Activated CD4-positive, alpha-beta T cell treated with anti-CD3 and anti-CD28 coated beads for 48 hours (primary cell): ENCODE results near the gene ART1.
"Not testable (repeated sequence)": the region's sequence is repeated elsewhere in the genome, so short reads cannot be mapped to it uniquely, and the experiment has no call there.

Experiments used
- DNase-seq: peaks from one replicate; pipeline ENCODE4 v3.0.0-alpha.2; 2020

ART1 gene

DNA sequence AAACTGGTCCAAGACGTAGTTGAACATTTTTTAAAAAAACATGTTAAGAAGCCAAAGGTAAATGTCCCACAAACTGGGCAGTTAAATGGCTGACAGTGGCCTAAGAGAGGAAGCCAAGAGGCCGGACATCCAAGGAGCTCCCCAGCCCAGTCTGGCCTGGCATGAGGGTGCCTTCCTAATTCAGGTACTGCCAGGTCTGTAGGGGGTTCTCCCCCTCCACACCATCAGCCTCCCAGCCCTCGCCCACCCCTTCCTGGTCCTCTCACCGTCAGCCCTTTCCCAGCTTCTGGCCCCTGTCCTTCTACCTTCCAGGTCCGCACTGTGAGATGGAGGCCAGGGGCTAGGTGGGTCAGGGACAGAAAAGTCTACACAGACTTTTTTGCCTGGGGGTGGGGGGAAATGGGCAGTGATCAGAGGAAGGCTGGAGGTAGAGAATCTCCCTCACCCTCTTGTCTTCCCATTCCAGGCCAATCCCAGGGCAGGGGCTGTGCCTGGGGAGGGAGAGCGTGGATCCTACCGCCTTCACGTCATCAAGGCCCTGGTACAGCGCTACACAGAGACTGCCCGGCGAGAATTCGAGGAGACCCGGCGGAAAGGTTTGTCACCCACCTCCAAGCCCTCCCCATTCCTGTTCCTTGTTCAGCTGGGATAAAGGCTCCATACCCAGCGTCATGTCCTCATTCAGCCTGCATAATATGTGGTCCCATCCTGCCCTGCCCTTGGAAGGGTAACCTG, 9.1 kb upstream of the ART1 start:
- no peak for DNase-seq

DNA sequence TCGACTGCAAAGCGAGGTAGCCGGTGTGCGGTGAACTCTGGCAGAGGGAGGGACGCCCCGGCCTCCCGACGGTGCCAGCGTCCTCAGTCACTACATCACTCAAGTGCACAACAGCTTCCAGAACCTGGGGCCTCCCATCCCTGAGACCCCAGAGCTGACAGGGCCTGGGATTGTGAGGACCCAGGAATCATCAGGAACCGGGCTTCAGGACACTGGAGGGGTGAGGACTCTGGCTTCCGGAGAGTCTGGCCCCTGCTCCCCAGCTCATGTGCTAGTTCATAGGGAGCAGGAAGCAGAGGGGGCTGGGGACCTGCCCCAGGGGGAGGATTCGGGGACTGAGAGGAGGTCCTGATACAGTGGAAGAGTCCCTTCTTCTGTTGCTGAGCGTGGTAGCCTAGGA, 7.7 kb upstream of the ART1 start:
- no peak for DNase-seq

DNA sequence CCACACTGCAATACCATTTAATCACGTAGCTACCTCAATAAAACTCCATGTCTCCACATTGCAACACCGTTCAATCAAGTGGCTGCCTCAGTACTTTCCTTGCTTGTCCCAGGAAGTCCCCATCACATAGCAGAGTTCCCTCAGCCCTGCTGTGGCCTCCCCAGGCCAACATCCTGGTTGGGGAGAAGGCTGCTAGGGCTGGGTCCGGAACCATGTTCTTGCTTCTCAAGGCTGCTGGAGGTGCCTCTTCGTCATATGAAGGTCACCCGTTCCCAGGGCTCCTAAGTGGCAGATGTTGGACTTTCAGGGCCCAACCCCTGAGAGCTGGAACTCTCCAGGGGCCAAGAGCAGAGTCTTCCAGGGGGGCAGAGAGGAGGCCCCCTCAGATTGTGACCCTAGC, 6.4 kb upstream of the ART1 start:
- DNase-seq, result no peak

DNA sequence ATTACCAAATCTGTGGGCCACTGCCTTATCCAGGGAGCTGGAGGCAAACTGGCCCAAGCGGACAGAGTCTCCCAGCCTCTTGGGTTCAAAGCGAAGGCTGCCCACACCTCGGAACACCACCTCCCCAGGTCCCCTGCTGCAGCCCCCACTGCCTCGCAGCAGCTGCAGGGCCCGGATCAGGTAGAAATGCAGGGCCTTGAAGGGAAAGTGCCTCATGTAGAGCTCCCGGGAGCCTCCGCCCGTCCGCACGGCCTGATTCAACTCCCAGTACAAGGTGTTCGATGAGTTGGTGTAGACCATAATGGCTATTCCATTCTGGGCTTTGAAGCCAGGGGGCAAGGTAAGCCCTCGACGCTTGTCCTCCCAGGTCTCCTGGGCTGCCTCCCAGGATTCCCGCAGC, 5.1 kb upstream of the ART1 start:
- DNase-seq, result no peak

DNA sequence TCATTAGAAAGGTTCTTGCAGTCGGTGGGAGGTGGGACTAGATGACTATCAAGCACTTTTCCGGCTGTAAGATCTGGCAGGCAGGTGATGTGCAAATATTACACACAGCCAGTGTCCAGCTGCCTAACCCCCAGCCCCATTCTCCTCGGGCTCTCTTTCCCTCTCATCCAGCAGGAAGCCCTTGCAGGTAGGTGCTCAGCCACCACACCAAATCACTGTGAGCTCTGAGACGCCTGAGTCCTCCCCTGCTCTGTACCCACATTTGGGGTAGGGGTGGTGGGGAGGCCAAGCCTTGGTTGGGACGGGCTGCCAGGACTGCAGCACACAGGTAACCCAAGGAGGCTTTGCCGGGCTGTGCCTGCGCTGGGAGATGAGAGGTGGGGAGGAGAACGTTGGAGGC, 3.7 kb upstream of the ART1 start:
- no peak for DNase-seq

DNA sequence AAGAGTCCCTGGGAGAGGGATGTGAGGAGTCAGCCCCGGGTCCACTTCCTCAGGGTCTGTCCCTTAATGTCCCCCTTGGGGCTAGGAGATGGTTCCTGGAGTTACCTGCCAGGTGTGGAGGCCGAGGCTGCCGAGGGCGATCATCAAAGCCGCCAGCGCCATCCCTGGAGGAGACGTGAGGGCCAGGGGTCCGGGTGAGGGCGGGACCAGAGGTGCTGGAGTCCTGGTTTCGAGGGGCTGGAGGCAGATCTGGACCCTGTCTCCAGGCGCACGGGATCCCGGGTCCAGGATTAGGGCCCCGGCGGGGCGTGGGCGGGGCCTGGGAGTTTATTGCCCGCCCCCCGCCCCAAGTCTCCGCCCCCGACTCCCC, 3.2 kb upstream of the ART1 start, which contains the start of gene ART5:
Gene ART5 (minus strand): TSS at position 292 of the 370 bp plus-strand sequence. CDS start 130 bp downstream, at position 162.
- DNase-seq, result no peak

DNA sequence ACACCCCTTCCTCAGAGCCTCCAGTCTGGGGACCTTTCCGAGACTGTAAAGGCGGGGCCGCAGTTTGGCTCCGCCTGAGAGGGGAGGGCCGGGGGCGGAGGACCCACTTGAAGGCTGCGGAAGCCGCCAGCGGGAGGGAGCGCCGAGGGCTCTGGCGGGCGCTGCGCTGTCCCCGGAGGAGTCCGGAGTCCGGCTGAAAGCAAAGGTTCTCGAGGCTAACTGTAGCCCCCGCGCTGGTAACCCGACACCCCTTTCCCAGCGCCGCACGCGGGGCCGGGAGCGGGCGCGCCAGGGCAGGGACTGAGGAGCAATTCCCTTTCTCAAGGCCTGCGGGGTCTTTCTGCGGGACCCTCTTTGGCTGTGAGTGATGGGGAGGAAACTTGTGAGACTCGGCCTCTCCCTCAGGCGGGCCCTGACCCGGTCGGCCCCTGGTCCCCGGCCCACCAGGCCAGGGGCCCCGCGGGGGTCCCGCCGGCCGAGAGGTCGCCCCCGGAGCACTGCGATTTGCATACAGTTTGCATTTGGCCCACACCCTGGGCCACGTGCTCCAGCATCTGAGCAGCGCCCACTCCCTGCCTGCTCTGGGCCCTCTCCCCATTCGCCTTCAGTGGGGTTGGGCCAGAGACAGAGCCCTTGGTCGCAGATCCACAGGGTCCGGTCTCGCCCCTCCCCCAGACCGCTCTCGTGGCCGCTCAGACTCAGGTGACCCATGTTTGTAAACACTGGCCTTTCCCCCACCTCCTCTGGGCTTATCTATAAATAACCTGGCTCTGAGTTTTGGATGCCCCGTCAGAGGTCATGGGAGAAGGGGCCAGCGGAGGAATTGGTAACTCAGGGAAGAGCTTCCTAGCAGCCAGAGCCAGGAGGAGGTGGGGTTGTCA, 2.6 kb upstream of the ART1 start:
- peak; percentile 60 for DNase-seq

DNA sequence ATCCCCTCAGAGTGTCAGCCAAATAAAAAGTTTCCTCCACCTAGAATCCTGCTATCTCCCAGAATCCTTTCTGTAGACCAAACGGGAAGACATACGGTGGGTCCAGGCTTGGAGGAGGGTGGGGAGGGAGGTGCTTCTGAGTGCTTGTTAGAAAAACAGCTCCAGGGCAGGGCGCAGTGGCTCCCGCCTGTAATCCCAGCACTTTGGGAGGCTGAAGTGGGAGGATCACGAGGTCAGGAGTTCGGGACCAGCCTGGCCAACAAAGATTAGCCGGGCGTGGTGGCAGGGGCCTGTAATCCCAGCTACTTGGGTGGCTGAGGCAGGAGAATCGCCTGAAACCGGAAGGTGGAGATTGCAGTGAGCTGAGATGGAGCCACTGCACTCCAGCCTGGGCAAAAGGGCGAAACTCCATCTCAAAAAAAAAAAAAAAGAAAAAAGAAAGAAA, 1.8 kb upstream of the ART1 start:
- not testable (repeated sequence) for DNase-seq

DNA sequence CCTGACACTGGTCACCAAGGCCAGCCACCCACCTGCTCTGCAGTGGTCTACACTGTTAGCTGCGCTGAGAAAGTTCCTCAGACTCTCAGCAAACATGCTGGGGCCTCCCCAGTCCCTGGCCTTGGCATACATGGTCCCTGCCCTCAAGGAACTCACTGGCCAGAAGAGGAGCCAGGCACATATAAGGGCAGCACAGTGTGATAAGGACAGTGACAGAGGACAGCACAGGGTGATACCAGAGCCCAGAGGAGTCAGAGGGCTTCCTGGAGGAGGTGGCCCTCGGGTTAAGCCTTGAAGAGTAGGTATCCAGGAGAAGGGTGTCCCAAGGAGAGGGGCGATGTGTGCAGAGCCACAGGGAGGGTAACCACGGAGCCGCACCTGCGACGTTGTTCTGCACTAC, 624 bp downstream of the ART1 start:
- no peak for DNase-seq

DNA sequence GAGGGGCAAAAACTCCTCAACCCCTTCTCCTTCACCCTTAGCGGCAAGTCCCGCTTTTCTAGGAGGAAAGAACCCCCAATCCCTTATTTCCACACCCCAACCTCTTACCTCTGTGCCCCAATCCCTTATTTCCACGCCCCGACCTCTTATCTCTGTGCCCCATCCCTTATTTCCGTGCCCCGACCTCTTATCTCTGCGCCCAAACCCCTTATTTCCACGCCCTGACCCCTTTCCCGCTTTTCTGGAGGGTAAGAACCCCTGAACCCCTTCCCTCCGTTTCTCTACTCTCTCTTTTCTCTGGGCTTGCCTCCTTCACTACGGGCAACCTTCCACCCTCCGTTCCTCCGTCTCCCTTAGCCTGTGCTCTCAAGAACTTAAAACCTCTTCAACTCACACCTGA, 3.9 kb downstream of the ART1 start:
- DNase-seq, result not testable (repeated sequence)

DNA sequence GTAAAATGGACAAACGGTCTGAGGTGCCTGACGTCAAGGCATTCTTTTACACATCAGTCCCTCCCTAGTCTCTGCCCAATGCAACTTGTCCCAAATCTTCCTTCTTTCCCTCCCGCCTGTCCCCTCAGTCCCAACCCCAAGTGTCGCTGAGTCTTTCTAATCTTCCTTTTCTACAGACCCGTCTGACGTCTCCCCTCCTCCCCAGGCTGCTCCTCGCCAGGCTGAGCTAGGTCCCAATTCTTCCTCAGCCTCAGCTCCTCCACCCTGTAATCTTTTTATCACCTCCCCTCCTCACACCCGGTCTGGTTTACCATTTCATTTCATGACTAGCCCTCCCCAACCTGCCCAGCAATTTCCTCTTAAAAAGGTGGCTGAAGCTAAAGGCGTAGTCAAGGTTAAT, 4.4 kb downstream of the ART1 start:
- DNase-seq, result not testable (repeated sequence)

DNA sequence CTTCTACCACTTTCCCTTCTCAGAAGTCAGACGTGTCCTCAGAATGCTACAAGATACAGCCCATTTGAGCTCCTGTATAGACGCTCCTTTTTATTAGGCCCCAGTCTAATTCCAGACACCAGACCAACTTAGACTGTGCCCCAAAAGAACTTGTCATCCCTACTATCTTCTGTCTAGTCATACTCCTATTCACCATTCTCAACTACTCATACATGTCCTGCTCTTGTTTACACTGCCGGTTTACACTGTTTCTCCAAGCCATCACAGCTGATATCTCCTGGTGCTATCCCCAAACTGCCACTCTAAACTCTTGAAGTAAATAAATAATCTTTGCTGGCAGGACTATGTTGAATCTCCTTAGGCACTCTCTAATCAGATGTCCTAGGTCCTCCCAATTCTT, 7.6 kb downstream of the ART1 start:
- not testable (repeated sequence) for DNase-seq

DNA sequence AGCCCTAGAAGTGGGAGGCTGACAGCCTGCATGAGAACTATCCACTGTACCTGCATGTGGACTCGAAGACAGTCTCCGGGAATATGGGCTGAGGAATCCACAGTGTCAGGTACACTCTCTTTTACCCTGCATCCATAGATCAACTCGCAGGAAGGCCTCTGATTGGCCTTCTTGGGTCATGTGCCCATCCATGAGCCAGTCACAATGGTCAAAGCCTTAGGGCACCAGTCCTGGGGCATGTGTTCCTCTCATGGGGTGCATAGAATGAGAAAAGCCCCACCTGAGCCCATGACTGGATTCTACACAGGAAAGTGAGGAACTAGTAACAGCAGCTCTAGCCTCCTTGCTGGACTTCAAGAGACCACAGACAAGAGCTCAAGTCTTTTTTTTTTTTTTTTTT, 10.6 kb downstream of the ART1 start:
- DNase-seq, result no peak

DNA sequence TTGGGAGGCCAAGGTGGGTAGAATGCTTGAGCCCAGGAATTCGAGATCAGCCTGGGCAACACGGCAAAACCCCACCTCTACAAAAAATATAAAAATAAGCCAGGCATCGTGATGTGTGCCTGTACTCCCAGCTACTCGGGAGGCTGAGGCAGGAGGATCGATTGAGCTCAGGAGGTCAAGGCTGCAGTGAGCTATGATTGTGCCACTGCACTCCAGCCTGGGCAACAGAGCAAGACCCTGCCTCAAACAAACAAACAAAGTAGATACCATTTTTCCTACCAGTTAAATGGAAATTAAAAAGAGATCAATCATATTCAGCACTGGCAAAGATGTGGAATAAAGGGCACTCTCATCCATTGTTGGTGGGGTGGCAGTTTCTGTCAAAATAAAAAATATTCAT, 12.4 kb downstream of the ART1 start:
- DNase-seq, result not testable (repeated sequence)

DNA sequence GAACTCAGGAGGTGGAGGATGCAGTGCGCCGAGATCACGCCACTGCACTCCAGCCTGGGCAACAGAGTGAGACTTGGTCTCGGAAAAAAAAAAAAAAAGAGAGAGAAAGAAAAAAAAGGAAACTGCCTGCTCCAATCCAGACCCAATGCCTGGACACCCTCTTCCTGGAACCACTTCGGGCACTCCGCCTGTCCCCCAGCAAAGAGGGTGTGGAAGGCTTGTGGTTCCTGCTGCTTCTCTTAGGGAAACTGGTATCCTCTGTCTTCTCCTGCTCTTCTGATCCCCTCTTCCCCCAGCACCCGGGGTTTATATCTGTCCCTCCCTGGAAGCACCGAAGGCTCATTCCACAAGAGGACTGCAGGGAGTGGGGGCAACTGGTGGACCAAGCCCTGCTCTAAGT, 13.3 kb downstream of the ART1 start:
- no peak for DNase-seq

DNA sequence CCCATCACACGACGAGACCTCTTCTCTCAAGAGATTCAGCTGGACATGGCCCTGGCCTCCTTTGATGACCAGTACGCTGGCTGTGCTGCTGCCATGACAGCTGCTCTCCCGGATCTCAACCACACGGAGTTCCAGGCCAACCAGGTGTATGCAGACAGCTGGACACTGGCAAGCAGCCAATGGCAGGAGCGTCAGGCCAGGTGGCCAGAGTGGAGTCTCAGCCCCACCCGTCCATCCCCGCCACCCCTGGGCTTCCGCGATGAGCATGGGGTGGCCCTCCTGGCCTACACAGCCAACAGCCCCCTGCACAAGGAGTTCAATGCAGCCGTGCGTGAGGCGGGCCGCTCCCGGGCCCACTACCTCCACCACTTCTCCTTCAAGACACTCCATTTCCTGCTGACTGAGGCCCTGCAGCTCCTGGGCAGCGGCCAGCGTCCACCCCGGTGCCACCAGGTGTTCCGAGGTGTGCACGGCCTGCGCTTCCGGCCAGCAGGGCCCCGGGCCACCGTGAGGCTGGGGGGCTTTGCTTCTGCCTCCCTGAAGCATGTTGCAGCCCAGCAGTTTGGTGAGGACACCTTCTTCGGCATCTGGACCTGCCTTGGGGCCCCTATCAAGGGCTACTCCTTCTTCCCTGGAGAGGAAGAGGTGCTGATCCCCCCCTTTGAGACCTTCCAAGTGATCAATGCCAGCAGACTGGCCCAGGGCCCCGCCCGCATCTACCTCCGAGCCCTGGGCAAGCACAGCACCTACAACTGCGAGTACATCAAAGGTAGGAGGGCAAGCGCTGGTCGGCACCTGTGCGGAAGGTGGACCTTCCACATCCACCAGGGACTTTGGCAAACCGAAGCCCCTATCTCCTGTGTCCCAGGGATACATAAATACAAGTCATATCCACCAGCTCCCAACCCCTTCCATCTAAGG, 14.9 kb downstream of the ART1 start:
- no peak for DNase-seq

DNA sequence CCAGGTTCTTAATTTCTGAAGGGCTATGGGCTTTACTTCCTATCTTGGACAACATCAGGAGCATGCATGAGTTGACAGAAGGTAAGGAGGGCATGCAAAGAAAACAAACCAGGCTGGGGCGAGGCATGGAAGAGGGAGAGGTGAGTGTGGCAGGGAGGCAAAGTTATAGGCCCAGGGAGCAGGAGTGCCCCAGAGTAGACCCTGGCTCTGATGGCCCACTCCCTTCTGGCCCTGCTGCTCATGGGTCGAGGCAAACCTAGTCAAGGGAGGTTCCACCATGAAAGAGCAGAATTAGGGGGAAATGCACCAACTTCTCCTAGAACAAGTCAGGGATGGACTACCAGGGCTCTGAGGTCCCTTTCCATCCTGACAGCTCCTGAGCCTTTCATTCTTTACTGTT, 16.0 kb downstream of the ART1 start:
- DNase-seq, result no peak

DNA sequence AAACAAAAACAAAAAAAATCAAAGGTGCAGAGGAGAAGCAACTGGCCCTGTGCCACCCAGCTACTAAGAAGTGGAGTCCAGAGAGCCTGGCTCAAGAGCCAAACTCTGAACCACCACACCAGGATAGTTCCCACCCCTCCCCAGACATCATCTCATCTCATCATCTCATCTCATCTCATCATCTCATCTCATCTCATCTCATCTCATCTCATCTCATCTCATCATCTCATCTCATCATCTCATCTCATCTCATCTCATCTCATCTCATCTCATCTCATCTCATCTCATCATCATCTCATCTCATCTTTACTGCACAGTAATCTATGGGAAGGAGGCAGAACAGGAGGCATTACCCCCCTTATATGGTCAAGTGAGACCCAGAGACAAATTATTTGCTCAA, 17.9 kb downstream of the ART1 start:
- no peak for DNase-seq

DNA sequence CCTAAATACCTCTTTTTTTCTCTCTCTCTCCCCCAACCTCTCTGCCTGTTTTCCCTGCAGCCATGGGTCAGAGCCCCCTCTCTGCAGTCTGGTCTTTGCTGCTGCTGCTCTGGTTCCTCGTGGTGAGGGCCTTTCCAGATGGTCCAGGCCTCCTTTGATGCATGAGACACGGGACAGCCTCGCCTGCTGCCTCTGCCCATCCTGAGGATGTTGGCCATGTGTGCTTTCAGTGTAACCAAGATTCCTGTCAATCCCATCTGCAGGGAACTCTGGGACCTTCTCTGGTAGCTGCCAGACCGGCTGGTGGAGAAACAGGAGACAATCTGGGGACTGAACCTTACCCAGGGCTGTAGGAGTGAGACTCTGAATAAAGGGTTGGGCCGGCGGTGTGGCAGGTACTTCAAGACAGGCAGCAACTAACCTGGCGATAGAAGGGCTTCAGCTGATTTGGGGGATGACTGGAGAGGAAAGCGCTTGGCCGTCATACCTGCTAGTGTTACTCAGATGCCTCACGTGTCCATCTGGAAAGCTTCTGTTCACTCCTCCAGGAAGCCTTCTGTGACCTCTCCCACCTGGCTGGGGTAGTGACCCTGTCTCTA, 19.2 kb downstream of the ART1 start:
- DNase-seq, result no peak

DNA sequence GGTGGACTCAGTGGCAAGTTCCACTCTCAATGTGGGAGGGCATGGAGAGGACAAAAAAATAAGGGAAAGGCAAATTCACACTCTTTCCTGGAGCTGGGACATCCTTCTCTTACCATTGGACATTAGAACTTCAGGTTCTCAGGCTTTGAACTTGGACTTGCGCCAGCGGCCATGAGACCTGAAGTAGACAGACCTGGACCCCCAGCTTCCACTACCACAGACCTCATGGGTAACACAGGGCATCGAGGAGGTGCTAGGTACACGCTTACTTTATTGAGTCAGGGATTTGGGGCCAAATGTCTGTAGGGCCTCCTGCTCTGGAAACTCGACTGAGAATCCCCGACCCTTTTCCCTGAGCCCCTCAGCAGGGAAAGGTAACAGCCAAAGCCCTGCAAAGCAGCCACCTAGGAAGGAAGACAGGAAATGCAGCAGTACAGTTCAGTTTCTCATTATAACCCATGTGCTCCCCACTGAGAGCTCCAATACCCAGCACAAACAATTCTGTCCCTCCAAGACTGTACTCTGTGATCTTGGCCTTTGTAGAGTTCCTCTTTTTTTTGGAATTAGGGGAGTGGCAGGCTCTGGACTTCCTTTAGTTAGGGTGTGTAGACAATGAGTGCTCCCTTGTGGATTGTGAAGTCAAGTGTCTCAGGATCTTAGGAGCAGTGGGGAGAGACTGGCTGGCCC, 20.6 kb downstream of the ART1 start:
- no peak for DNase-seq

DNA sequence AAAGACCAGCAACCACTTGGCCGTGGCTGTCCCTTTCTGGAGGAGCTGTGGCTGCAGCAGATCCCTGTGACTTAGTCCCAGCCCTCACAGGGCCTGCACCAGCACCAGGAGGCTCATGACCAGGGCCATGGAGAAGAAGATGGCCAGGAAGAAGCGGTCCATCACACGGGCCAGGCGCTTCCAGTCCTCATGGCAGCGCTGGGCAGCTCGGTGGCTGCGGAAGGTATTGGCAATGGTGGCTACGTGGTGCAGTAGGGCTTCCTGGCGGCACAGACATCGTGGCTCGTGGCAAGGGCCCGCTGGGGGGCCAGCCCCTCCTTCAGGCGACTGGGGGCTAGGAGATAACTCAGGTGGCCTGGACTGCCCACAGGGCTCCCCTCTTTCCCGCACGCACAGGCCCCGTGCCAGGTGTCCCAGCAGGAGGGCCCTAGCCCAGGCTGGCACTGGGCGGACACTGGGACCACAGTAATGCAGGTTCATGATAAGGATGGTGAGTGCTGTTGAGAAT, 21.1 kb downstream of the ART1 start:
- no peak for DNase-seq
